H1 (cell line): ENCODE measurements around the gene EBF3. TPM values are rescaled to one million over a fixed set of nuclear protein-coding genes. Genes with fewer than 3 reads are reported as not detected.

Source experiments
- polyA plus RNA-seq, 7 experiments: library from polyadenylated mRNA; depleted of rRNA in 3 of 7; stranded (reverse) in 5 of 7; unstranded in 2 of 7; fragments of >200 nt in 5 of 7; fragments of 200-250 nt in 2 of 7; gene quantifications; 1 replicate in 5 of 7; 2 replicates in 1 of 7; 4 replicates in 1 of 7; pipeline versions ENCODE4 v1.2.1 to v1.2.3, GENCODE V29; 2011 to 2013; ENCODE audit warnings: missing spikeins in 2 of 7, mixed read lengths in 2 of 7
- total RNA-seq: library from RNA; stranded (reverse); fragmentation: NEBNext Ultra II Directional; extraction: Animal tissue kit (Norgen Biotek cat#: 25700); gene quantifications from 2 replicates; pipeline ENCODE4 v1.2.1, GENCODE V29; 2021
- TF ChIP-seq, protein P1 (sequence below): fragments of 300-600 bp; sonication (generic); IDR thresholded peaks from 2 replicates; pipeline ENCODE4 v1.7.1; 2012; ENCODE audit warnings: low read length, moderate library complexity, mild to moderate bottlenecking, inconsistent platforms; ENCODE audit not compliant: insufficient replicate concordance

EBF3 gene
- total and polyA plus RNA-seq, 2 of the 8 experiments (the other 6 are each of a cell fraction or from before 2014, with no cell fraction given), result 0.08 to 0.26 TPM

DNA sequence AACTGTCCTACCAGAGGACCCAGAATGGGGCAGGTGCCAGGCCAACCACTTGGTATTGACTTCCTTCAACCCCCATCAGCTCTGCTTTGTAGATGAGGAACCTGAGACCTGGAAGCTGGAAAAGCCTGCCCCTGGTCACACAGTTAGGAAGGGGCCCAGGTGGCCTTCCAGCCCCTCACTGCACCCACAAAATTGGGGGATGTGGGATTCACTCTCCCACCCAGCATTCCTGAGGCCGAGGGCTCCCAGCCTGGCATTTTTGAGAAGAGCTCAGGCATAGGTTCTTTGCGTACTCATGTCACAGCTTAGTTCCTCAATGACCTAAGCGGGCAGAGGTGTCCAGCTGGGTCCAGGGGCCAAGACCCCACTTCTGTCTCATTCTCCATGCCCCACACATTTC lies 46.1 kb downstream of the EBF3 start (continued):
- TF ChIP-seq, protein P1, sequence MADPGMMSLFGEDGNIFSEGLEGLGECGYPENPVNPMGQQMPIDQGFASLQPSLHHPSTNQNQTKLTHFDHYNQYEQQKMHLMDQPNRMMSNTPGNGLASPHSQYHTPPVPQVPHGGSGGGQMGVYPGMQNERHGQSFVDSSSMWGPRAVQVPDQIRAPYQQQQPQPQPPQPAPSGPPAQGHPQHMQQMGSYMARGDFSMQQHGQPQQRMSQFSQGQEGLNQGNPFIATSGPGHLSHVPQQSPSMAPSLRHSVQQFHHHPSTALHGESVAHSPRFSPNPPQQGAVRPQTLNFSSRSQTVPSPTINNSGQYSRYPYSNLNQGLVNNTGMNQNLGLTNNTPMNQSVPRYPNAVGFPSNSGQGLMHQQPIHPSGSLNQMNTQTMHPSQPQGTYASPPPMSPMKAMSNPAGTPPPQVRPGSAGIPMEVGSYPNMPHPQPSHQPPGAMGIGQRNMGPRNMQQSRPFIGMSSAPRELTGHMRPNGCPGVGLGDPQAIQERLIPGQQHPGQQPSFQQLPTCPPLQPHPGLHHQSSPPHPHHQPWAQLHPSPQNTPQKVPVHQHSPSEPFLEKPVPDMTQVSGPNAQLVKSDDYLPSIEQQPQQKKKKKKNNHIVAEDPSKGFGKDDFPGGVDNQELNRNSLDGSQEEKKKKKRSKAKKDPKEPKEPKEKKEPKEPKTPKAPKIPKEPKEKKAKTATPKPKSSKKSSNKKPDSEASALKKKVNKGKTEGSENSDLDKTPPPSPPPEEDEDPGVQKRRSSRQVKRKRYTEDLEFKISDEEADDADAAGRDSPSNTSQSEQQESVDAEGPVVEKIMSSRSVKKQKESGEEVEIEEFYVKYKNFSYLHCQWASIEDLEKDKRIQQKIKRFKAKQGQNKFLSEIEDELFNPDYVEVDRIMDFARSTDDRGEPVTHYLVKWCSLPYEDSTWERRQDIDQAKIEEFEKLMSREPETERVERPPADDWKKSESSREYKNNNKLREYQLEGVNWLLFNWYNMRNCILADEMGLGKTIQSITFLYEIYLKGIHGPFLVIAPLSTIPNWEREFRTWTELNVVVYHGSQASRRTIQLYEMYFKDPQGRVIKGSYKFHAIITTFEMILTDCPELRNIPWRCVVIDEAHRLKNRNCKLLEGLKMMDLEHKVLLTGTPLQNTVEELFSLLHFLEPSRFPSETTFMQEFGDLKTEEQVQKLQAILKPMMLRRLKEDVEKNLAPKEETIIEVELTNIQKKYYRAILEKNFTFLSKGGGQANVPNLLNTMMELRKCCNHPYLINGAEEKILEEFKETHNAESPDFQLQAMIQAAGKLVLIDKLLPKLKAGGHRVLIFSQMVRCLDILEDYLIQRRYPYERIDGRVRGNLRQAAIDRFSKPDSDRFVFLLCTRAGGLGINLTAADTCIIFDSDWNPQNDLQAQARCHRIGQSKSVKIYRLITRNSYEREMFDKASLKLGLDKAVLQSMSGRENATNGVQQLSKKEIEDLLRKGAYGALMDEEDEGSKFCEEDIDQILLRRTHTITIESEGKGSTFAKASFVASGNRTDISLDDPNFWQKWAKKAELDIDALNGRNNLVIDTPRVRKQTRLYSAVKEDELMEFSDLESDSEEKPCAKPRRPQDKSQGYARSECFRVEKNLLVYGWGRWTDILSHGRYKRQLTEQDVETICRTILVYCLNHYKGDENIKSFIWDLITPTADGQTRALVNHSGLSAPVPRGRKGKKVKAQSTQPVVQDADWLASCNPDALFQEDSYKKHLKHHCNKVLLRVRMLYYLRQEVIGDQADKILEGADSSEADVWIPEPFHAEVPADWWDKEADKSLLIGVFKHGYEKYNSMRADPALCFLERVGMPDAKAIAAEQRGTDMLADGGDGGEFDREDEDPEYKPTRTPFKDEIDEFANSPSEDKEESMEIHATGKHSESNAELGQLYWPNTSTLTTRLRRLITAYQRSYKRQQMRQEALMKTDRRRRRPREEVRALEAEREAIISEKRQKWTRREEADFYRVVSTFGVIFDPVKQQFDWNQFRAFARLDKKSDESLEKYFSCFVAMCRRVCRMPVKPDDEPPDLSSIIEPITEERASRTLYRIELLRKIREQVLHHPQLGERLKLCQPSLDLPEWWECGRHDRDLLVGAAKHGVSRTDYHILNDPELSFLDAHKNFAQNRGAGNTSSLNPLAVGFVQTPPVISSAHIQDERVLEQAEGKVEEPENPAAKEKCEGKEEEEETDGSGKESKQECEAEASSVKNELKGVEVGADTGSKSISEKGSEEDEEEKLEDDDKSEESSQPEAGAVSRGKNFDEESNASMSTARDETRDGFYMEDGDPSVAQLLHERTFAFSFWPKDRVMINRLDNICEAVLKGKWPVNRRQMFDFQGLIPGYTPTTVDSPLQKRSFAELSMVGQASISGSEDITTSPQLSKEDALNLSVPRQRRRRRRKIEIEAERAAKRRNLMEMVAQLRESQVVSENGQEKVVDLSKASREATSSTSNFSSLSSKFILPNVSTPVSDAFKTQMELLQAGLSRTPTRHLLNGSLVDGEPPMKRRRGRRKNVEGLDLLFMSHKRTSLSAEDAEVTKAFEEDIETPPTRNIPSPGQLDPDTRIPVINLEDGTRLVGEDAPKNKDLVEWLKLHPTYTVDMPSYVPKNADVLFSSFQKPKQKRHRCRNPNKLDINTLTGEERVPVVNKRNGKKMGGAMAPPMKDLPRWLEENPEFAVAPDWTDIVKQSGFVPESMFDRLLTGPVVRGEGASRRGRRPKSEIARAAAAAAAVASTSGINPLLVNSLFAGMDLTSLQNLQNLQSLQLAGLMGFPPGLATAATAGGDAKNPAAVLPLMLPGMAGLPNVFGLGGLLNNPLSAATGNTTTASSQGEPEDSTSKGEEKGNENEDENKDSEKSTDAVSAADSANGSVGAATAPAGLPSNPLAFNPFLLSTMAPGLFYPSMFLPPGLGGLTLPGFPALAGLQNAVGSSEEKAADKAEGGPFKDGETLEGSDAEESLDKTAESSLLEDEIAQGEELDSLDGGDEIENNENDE, result no peak
